SW 1271 (cell line): ENCODE results near the gene IMPACT.
A peak's percentile ranks its signal among the peaks of the same experiment; 100 is the strongest.

ENCODE experiments used
- DNase-seq, 2 experiments: peaks; one replicate each; lab custom pipeline; 2025; lab: John Stamatoyannopoulos, UW

IMPACT gene

GRCh38 chr18:24421831-24422230 is 4.6 kb upstream of the IMPACT start:
- DNase-seq = no peak

GRCh38 chr18:24426073-24426397 is 435 bp upstream of the IMPACT start:
- no peak for DNase-seq

- DNase-seq = peak in 1 of 2 experiments; percentile 26
These were observed 1.0 kb downstream of the IMPACT start for GRCh38 chr18:24427484-24427883.

- DNase-seq = no peak
These were observed 2.2 kb downstream of the IMPACT start for GRCh38 chr18:24428709-24429108.

GRCh38 chr18:24429188-24429587 is 2.7 kb downstream of the IMPACT start:
- no peak for DNase-seq

- DNase-seq = no peak
These were observed 6.1 kb downstream of the IMPACT start for GRCh38 chr18:24432618-24433017.

- DNase-seq = no peak
These were observed 10.5 kb downstream of the IMPACT start for GRCh38 chr18:24436939-24437338.

GRCh38 chr18:24443870-24444269 is 17.4 kb downstream of the IMPACT start:
- DNase-seq = no peak

- no peak for DNase-seq
These were observed 20.0 kb downstream of the IMPACT start for GRCh38 chr18:24446453-24446852.

GRCh38 chr18:24446953-24447538 is 20.6 kb downstream of the IMPACT start:
- DNase-seq = peak in 1 of 2 experiments; percentile 16

- no peak for DNase-seq
These were observed 21.5 kb downstream of the IMPACT start for GRCh38 chr18:24447961-24448360.

- DNase-seq = no peak
These were observed 30.1 kb downstream of the IMPACT start for GRCh38 chr18:24456549-24456948.

GRCh38 chr18:24459772-24460171 is 33.3 kb downstream of the IMPACT start:
- no peak for DNase-seq

- DNase-seq = no peak
These were observed 33.9 kb downstream of the IMPACT start, which contains the start of gene HRH4 for GRCh38 chr18:24460388-24460787. Gene HRH4, plus strand, starts transcription at chr18:24460637. Its CDS starts 92 bp downstream, at chr18:24460729.

GRCh38 chr18:24461996-24462395 is 35.5 kb downstream of the IMPACT start:
- DNase-seq = no peak

- DNase-seq = no peak
These were observed 36.6 kb downstream of the IMPACT start for GRCh38 chr18:24462838-24463775.

GRCh38 chr18:24465486-24465885 is 39.0 kb downstream of the IMPACT start:
- no peak for DNase-seq

GRCh38 chr18:24466771-24467170 is 40.3 kb downstream of the IMPACT start:
- no peak for DNase-seq

- DNase-seq = no peak
These were observed 43.6 kb downstream of the IMPACT start for GRCh38 chr18:24470022-24470618.

- DNase-seq = no peak
These were observed 44.3 kb downstream of the IMPACT start for GRCh38 chr18:24470805-24471204.

- DNase-seq = no peak
These were observed 46.1 kb downstream of the IMPACT start for GRCh38 chr18:24472591-24472990.

- no peak for DNase-seq
These were observed 47.9 kb downstream of the IMPACT start for GRCh38 chr18:24474406-24474805.
